ENCODE results near the gene CWC22. TPM values are rescaled to one million over a fixed set of nuclear protein-coding genes. Genes with fewer than 3 reads are reported as not detected.

The CWC22 gene
- total RNA-seq, 1 experiment from 2014 or later, result 14.2 TPM

DNA sequence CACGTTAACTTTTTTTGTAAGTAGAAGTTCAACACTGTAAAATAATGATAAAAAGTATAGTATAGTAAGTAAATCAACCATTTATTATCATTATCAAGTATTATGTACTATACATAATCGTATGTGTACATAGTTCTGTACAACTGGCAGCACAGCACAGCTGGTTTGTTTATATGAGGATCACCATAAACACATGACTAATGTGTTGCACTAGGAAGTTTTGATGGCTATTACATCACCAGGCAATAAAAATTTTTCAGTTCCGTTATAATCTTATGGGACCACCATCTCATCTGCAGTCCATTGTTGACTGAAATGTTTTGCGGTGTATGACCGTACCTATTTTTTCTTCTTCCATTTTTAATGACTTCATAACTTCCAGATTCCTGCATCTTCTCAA, 106.4 kb downstream of the CWC22 start:
- Histone ChIP-seq H3K4me2 (ENCODE audit: low read length) (no peak overlapping the region), H3K36me3 (ENCODE audit: low read depth, low read length) (no peaks in the 10 kb centered on the region), H3K4me1 (ENCODE audit: insufficient read depth, low read length) (no peaks in the 10 kb centered on the region), H3K9ac (ENCODE audit: low read length) (no peak overlapping the region), H3F3A (ENCODE audit: low read length, unreplicated experiment) (no peaks in the 10 kb centered on the region), H3K27ac (ENCODE audit: low read length) (no peak overlapping the region), H3K79me2 (ENCODE audit: low read length) (no peaks in the 10 kb centered on the region), H4K20me1 (ENCODE audit: low read length) (no peaks in the 10 kb centered on the region), H3K9me2 (replicated peaks; ENCODE audit: low read length) (no peaks in the 10 kb centered on the region), H3K4me3 (ENCODE audit: low read length) (no peak overlapping the region), H2AFZ (ENCODE audit: low read length) (no peak overlapping the region), H3K9me3 (ENCODE audit: low read length) (no peaks in the 10 kb centered on the region), H3K27me3 (ENCODE audit: low read length) (no peaks in the 10 kb centered on the region)
- POLR2A ChIA-PET (ENCODE audit: unreplicated experiment), result interaction anchor here (0.6 kb wide), 1 partner anchor 66 kb away, joined by 3 read pairs; no protein-coding TSS in a partner anchor
- DNase-seq (peak; percentile 37), ATAC-seq (peak; percentile 86)
- intact Hi-C loops (cut with micrococcal nuclease), result no loop called here
- no TSS peak for BruUV-seq (replicated peaks)
- TF ChIP-seq, protein P1, sequence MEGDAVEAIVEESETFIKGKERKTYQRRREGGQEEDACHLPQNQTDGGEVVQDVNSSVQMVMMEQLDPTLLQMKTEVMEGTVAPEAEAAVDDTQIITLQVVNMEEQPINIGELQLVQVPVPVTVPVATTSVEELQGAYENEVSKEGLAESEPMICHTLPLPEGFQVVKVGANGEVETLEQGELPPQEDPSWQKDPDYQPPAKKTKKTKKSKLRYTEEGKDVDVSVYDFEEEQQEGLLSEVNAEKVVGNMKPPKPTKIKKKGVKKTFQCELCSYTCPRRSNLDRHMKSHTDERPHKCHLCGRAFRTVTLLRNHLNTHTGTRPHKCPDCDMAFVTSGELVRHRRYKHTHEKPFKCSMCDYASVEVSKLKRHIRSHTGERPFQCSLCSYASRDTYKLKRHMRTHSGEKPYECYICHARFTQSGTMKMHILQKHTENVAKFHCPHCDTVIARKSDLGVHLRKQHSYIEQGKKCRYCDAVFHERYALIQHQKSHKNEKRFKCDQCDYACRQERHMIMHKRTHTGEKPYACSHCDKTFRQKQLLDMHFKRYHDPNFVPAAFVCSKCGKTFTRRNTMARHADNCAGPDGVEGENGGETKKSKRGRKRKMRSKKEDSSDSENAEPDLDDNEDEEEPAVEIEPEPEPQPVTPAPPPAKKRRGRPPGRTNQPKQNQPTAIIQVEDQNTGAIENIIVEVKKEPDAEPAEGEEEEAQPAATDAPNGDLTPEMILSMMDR (conservative IDR thresholded peaks at IDR 0.05; ENCODE audit: low read depth, low read length), result no peak
- no peak for TF ChIP-seq EZH2phosphoT487 (IDR thresholded peaks at IDR 0.05; ENCODE audit: borderline replicate concordance, low read length)
- no peak for TF ChIP-seq EZH2 (IDR thresholded peaks at IDR 0.05; ENCODE audit: low read length, unreplicated experiment)
- CTCF ChIA-PET, result no interaction called here

DNA sequence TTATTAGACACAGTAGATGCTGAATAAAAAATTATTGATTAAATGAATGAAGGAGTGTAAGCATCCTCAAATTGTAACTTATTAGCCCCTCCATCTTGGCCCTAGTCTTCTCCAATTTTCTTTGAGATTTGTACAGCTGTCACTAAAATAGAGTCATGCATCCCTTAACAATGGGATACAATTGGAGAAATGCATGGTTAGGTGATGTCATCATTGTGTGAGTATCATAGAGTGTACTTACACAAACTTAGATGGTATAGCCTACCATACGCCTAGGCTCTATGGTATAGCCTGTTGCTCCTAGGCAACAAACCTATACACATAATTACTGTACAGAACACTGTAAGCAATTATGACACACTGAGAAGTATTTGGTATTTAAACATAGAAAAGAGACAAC, 107.4 kb downstream of the CWC22 start:
- intact Hi-C loops (cut with micrococcal nuclease), result loop anchor here (5.0 kb wide), 3 partner anchors 57 to 487 kb away; no protein-coding TSS in a partner anchor
- H3K36me3 ChIP-seq (ENCODE audit: low read depth, low read length), result no peaks in the 10 kb centered on the region
- H3F3A ChIP-seq (ENCODE audit: low read length, unreplicated experiment), result no peaks in the 10 kb centered on the region
- TF ChIP-seq, protein P1 (conservative IDR thresholded peaks at IDR 0.05; ENCODE audit: low read depth, low read length), result no peak
- BruUV-seq (replicated peaks), result no TSS peak
- H3K4me3 ChIP-seq (ENCODE audit: low read length), result no peak overlapping the region
- H3K9ac ChIP-seq (ENCODE audit: low read length), result no peak overlapping the region
- H3K27ac ChIP-seq (ENCODE audit: low read length), result no peak overlapping the region
- H3K79me2 ChIP-seq (ENCODE audit: low read length), result no peaks in the 10 kb centered on the region
- no peak overlapping the region for H3K4me2 ChIP-seq (ENCODE audit: low read length)
- no peaks in the 10 kb centered on the region for H3K9me3 ChIP-seq (ENCODE audit: low read length)
- H3K9me2 ChIP-seq (replicated peaks; ENCODE audit: low read length), result no peaks in the 10 kb centered on the region
- H4K20me1 ChIP-seq (ENCODE audit: low read length), result no peaks in the 10 kb centered on the region
- H3K27me3 ChIP-seq (ENCODE audit: low read length), result no peaks in the 10 kb centered on the region
- ChIA-PET POLR2A (ENCODE audit: unreplicated experiment) (no interaction called here), CTCF (no interaction called here)
- H2AFZ ChIP-seq (ENCODE audit: low read length), result no peak overlapping the region
- H3K4me1 ChIP-seq (ENCODE audit: insufficient read depth, low read length), result no peaks in the 10 kb centered on the region
- no peak for DNase-seq
- ATAC-seq, result no peak

DNA sequence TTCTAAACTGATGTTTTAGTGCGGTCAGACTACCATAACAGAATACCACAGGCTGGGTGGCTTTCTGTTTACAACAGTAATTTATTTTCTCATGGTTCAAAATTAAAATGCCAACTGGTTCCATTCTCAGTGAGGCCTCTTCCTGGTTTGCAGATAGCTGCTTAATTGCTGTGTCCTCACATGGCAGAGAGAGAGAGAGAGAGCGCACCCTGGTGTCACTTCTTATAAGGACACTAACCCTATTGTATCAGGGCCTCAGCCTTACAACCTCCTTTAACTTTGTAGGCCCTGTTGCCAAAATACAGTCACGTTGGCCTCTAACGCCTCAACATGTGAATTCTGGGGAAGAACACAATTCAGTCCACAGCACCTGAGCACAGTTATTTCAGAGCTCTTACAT, 108.2 kb downstream of the CWC22 start:
- Histone ChIP-seq H3K4me1 (ENCODE audit: insufficient read depth, low read length) (no peaks in the 10 kb centered on the region), H3K9me2 (replicated peaks; ENCODE audit: low read length) (no peaks in the 10 kb centered on the region), H3K27ac (ENCODE audit: low read length) (no peak overlapping the region), H3K79me2 (ENCODE audit: low read length) (no peaks in the 10 kb centered on the region), H4K20me1 (ENCODE audit: low read length) (no peaks in the 10 kb centered on the region), H3K27me3 (ENCODE audit: low read length) (no peaks in the 10 kb centered on the region), H3K9me3 (ENCODE audit: low read length) (no peaks in the 10 kb centered on the region), H3K36me3 (ENCODE audit: low read depth, low read length) (no peaks in the 10 kb centered on the region), H2AFZ (ENCODE audit: low read length) (peak overlapping the region; percentile 10; the same call in 1 of the 2 replicates), H3K9ac (ENCODE audit: low read length) (no peak overlapping the region), H3K4me3 (ENCODE audit: low read length) (no peak overlapping the region), H3K4me2 (ENCODE audit: low read length) (no peak overlapping the region), H3F3A (ENCODE audit: low read length, unreplicated experiment) (no peaks in the 10 kb centered on the region)
- POLR2A ChIA-PET (ENCODE audit: unreplicated experiment), result no interaction called here
- no peak for TF ChIP-seq EZH2phosphoT487 (IDR thresholded peaks at IDR 0.05; ENCODE audit: borderline replicate concordance, low read length)
- TF ChIP-seq, protein P1 (conservative IDR thresholded peaks at IDR 0.05; ENCODE audit: low read depth, low read length), result peak; percentile 78
- ATAC-seq (peak; percentile 93), DNase-seq (peak; percentile 79)
- no TSS peak for BruUV-seq (replicated peaks)
- CTCF ChIA-PET, result interaction anchor here (0.6 to 1.0 kb wide), 4 partner anchors 28 to 488 kb away, joined by 3 to 6 read pairs (median 3); no protein-coding TSS in a partner anchor
- intact Hi-C loops (cut with micrococcal nuclease), result loop anchor here (5.0 kb wide), 3 partner anchors 57 to 487 kb away; no protein-coding TSS in a partner anchor

Other genes with a start within 250 kb of the CWC22 start
- 0.81 and 2.4 TPM in 2 replicates for gene ZNF385B, start 145.7 kb downstream of the CWC22 start, total RNA-seq (2014; rRNA removed)

All from PC-3 (cell line).